Nephron progenitor cell (in vitro differentiated cells): ENCODE results near the gene TAF1C.
A peak's percentile ranks its signal among the peaks of the same experiment; 100 is the strongest.

Experiments used
- DNase-seq: peaks from one replicate; pipeline ENCODE4 v3.0.0; 2021
- H3K27ac Mint-ChIP-seq: 2 replicates; pipeline ENCODE4 v1.8.0; 2021; ENCODE audit warnings: mild to moderate bottlenecking, moderate library complexity, mixed read lengths
- H3K27me3 Mint-ChIP-seq: 2 replicates; pipeline ENCODE4 v1.8.0; 2021; ENCODE audit warnings: mild to moderate bottlenecking, low read depth, mixed read lengths; ENCODE audit not compliant: poor library complexity
- H3K36me3 Mint-ChIP-seq: 2 replicates; pipeline ENCODE4 v1.8.0; 2021; ENCODE audit warnings: low read depth, mixed read lengths
- H3K4me1 Mint-ChIP-seq: 2 replicates; pipeline ENCODE4 v1.8.0; 2021; ENCODE audit warnings: mixed read lengths
- H3K4me3 Mint-ChIP-seq: 2 replicates; pipeline ENCODE4 v1.8.0; 2021; ENCODE audit warnings: mild to moderate bottlenecking, moderate library complexity, mixed read lengths
- H3K9me3 Mint-ChIP-seq: 2 replicates; pipeline ENCODE4 v1.8.0; 2021; ENCODE audit warnings: mild to moderate bottlenecking, moderate library complexity, mixed read lengths
- CTCF ChIP-seq: fragments of 200-600 bp; sonication (generic); IDR thresholded peaks from 2 replicates; pipeline ENCODE4 v1.5.0; 2021; ENCODE audit warnings: antibody characterized with exemption

The TAF1C gene

DNA sequence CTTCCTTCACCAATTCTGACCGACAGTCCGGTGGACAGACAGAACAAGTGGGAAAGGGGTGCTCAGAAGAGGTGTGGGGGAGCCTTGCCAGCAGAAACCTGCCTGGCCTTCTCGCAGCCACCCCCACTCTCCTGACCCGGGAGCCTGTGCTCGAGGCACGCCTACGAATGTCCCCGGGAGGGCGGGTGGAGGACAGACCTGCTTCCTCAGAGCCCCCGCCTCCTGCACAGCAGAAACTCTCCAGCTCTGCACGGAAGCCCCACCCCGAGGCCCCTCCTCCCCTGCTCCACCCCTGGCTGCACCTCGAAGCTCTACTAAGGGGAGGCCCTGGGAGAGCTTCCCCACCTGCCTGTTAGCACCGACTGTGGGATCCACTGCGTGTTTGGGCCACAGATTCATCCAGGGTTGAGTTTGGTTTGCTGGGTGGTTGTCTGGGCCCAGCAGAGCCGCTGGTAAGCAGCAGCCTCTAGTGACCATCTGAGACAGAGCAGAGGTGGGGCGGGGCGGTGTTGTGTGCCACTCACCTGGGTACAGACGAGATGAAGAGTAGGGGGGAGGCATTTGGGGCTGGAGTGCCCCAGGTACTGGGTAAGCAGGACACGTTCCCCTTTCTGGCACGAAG lies 6.2 kb downstream of the TAF1C start:
- H3K27me3 Mint-ChIP-seq, result peaks cover 4% of the 10 kb centered on the region
- peaks cover 26% of the 10 kb centered on the region for H3K36me3 Mint-ChIP-seq
- H3K27ac Mint-ChIP-seq, result no peak overlapping the region
- H3K4me1 Mint-ChIP-seq, result peaks cover 44% of the 10 kb centered on the region
- TF ChIP-seq CTCF, result no peak
- H3K9me3 Mint-ChIP-seq, result no peaks in the 10 kb centered on the region
- H3K4me3 Mint-ChIP-seq, result no peak overlapping the region
- DNase-seq, result no peak

GRCh38 chr16:84179612-84180320 lies 7.1 kb downstream of the TAF1C start:
- no peak for DNase-seq
- H3K27me3 Mint-ChIP-seq, result peaks cover 7% of the 10 kb centered on the region
- H3K27ac Mint-ChIP-seq, result no peak overlapping the region
- no peaks in the 10 kb centered on the region for H3K9me3 Mint-ChIP-seq
- peaks cover 21% of the 10 kb centered on the region for H3K36me3 Mint-ChIP-seq
- no peak overlapping the region for H3K4me3 Mint-ChIP-seq
- H3K4me1 Mint-ChIP-seq, result peaks cover 43% of the 10 kb centered on the region
- no peak for TF ChIP-seq CTCF

- Mint-ChIP-seq H3K27me3 (peaks cover 9% of the 10 kb centered on the region), H3K4me1 (peaks cover 38% of the 10 kb centered on the region), H3K27ac (no peak overlapping the region), H3K4me3 (no peak overlapping the region), H3K9me3 (no peaks in the 10 kb centered on the region), H3K36me3 (peaks cover 15% of the 10 kb centered on the region)
- DNase-seq, result no peak
- TF ChIP-seq CTCF, result no peak
Observed at GRCh38 chr16:84178892-84179611, 7.8 kb downstream of the TAF1C start.

DNA sequence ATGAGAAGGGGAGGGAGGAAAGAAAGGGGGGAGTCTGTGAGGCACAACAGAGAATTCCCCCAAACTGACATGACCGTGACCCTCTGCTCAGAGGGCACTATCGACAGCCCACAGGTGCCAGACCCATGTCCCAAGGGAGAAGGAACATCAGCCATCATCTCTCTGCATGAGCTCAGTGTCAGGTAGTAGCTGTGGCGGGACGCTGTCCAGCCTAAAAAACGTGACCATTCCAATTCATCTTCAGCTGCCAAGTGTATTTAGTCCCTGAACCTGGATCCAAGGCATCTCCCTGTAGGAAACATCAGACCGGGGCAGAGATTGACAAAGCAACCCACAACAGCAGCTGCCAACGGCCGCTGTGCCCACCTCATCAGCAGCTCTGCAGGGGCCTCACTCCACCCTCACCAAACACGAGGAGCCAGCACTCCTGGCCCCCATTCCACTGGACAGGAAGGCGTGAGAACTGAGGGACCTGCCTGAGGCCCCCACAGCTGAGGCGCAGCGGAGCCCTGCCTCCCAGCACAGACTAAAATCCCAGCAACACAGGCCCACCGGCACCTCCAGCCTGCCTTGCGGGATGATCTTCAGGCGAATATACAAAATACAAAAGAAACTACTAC lies 8.6 kb downstream of the TAF1C start:
- peaks cover 9% of the 10 kb centered on the region for H3K27me3 Mint-ChIP-seq

DNA sequence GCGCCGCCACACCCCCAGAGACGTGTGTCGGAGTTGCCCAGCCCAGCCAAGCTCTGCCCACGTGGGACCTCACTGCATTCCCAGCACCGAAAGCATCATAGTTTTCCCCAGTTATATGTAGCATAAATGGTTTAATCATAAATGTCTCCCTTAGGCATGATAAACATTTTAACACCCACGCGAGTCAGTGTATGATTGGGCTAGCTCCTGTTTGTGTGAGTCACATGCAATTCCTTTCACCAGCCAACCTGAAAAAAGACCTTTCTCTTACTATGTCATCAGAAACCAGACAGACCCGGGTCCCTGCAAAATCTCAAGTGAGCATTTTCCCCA lies 9.2 kb downstream of the TAF1C start:
- H3K27me3 Mint-ChIP-seq, result peaks cover 13% of the 10 kb centered on the region
- H3K4me3 Mint-ChIP-seq, result no peak overlapping the region
- TF ChIP-seq CTCF, result no peak
- H3K27ac Mint-ChIP-seq, result peak overlapping the region; percentile 94
- H3K36me3 Mint-ChIP-seq, result peaks cover 11% of the 10 kb centered on the region
- DNase-seq, result no peak
- H3K4me1 Mint-ChIP-seq, result peaks cover 38% of the 10 kb centered on the region
- no peaks in the 10 kb centered on the region for H3K9me3 Mint-ChIP-seq

More for the DNA sequence above, 8.6 kb downstream of the TAF1C start:
- H3K9me3 Mint-ChIP-seq, result no peaks in the 10 kb centered on the region
- no peak overlapping the region for H3K4me3 Mint-ChIP-seq
- H3K36me3 Mint-ChIP-seq, result peaks cover 15% of the 10 kb centered on the region
- peaks cover 38% of the 10 kb centered on the region for H3K4me1 Mint-ChIP-seq
- peak overlapping the region; percentile 94 for H3K27ac Mint-ChIP-seq
- DNase-seq, result no peak
- no peak for TF ChIP-seq CTCF
